Spleen (tissue), 11 donors: ENCODE results near the gene CD9. TPM values are rescaled to one million over a fixed set of nuclear protein-coding genes. Genes with fewer than 3 reads are reported as not detected.

Experiments used
- DNase-seq: peaks from one replicate; pipeline ENCODE4 v3.0.0-alpha.2; 2020
- H3K27ac ChIP-seq, 8 donors: fragments of 200-600 bp; sonication (generic) in 7 of 8; 1 replicate in 4 of 8; 2 replicates in 4 of 8; pipeline versions ENCODE4 v1.5.0 to v1.8.0; 2016 to 2021; ENCODE audit warnings: inconsistent platforms in 4 of 8, mild to moderate bottlenecking in 4 of 8, moderate library complexity in 1 of 8
- H3K27me3 ChIP-seq, 7 donors: fragments of 200-600 bp; sonication (generic) in 6 of 7; replicated peaks in 1 of 7; 1 replicate in 4 of 7; 2 replicates in 3 of 7; pipeline versions ENCODE4 v1.5.0 to v1.8.0; 2016 to 2021; ENCODE audit warnings: inconsistent platforms in 3 of 7, mild to moderate bottlenecking in 1 of 7
- H3K36me3 ChIP-seq, 6 donors: fragments of 200-600 bp; sonication (generic) in 5 of 6; 1 replicate in 4 of 6; 2 replicates in 2 of 6; pipeline versions ENCODE4 v1.5.0 to v1.8.0; 2016 to 2021; ENCODE audit warnings: inconsistent platforms in 2 of 6
- H3K4me1 ChIP-seq, 6 donors: fragments of 200-600 bp; sonication (generic) in 5 of 6; 1 replicate in 3 of 6; 2 replicates in 3 of 6; pipeline versions ENCODE4 v1.5.0 to v1.8.0; 2016 to 2021; ENCODE audit warnings: inconsistent platforms in 3 of 6
- H3K4me3 ChIP-seq, 8 donors: fragments of 200-600 bp; sonication (generic) in 7 of 8; 1 replicate in 4 of 8; 2 replicates in 4 of 8; pipeline versions ENCODE4 v1.5.0 to v1.8.0; 2016 to 2021; ENCODE audit warnings: inconsistent platforms in 4 of 8, mild to moderate bottlenecking in 4 of 8, moderate library complexity in 2 of 8
- H3K9me3 ChIP-seq, 8 donors: fragments of 200-600 bp; sonication (generic) in 7 of 8; 1 replicate in 4 of 8; 2 replicates in 4 of 8; pipeline versions ENCODE4 v1.5.0 to v1.8.0; 2016 to 2021; ENCODE audit warnings: inconsistent platforms in 4 of 8
- CTCF ChIP-seq, 11 experiments: fragments of 200-600 bp in 7 of 11; fragments of 450-650 bp in 4 of 11; sonication (generic) in 4 of 11; IDR thresholded peaks in 8 of 11; conservative IDR thresholded peaks in 3 of 11; 1 replicate in 7 of 11; 2 replicates in 4 of 11; pipeline versions ENCODE4 v1.4.0 to v1.8.0; 2016 to 2021; ENCODE audit warnings: antibody characterized with exemption in 11 of 11, inconsistent platforms in 4 of 11, mild to moderate bottlenecking in 1 of 11
- POLR2A ChIP-seq, 3 donors: fragments of 450-650 bp; IDR thresholded peaks; one replicate each; pipeline ENCODE4 v1.5.1; 2017; ENCODE audit warnings: antibody characterized with exemption in 3 of 3, mild to moderate bottlenecking in 1 of 3
- POLR2AphosphoS5 ChIP-seq, 3 donors: sonication (generic); formaldehyde crosslinking; IDR thresholded peaks; one replicate each; pipeline ENCODE4 v1.5.1; 2017; ENCODE audit warnings: antibody characterized with exemption in 3 of 3
- WGBS, 5 donors: extraction: QIAGEN DNeasy Blood & Tissue Kit in 3 of 5; methylation state at CpG; one replicate each; pipeline versions ENCODE4 v1.1.5 to v1.1.7; 2013 to 2018; 5-methylcytosine and 5-hydroxymethylcytosine counted together
- intact Hi-C: fragments of 100-400 bp; cut with DNase I; formaldehyde crosslinking; loops from one replicate; pipeline ENCODE4 v1.15.0; 2023; ENCODE audit warnings: low total_unique reads
- polyA plus RNA-seq, 3 donors: library from polyadenylated mRNA; stranded (reverse); fragments of 200-250 nt; gene quantifications; one replicate each; pipeline ENCODE4 v1.2.1, GENCODE V29; 2013
- total RNA-seq, 7 donors: library from RNA; depleted of rRNA in 3 of 7; stranded (reverse); fragments of >200 nt in 3 of 7; fragmentation: NEBNext Ultra II Directional in 4 of 7; extraction: Animal tissue kit (Norgen Biotek cat#: 25700) in 4 of 7; gene quantifications; one replicate each; pipeline versions ENCODE4 v1.1.0 to v1.2.1, GENCODE V29; 2016 to 2021
- donor health status: healthy with polysubstance abuse.
- donor health status: DM: no; HTN: no; CAD: no; lungs with moderate emphysema.
- donor health status: DM: no; HTN: no; CAD: no.
- donor health status: Bipolar disorder and iron deficiency.
- donor health status: healthy.
- donor health status: DM: no; HTN: no; CAD: no.
- donor health status: DM: yes; HTN: yes; CAD: no.

The CD9 gene
- total and polyA plus RNA-seq, 10 donors: 16.2 to 113 (median 68.9) TPM

GRCh38 chr12:6250343-6250742 lies 50.1 kb downstream of the CD9 start:
- Histone ChIP-seq H3K36me3 (no peaks in the 10 kb centered on the region), H3K4me3 (no peak overlapping the region), H3K9me3 (peaks cover 0 to 8% (median 0%) of the 10 kb centered on the region in 8 donors), H3K27ac (no peak overlapping the region), H3K4me1 (no peaks in the 10 kb centered on the region), H3K27me3 (peaks cover 0 to 6% (median 0%) of the 10 kb centered on the region in 7 donors)
- 68 to 83% (median 72%) methylated on average over 5 of the region's 5 CpGs for WGBS, 5 donors
- intact Hi-C loops: no loop called here
- no peak for TF ChIP-seq POLR2A (IDR thresholded peaks at IDR 0.05)
- TF ChIP-seq CTCF (IDR thresholded peaks at IDR 0.05 in 8 of 11, conservative IDR thresholded peaks at IDR 0.05 in 3 of 11): no peak
- TF ChIP-seq POLR2AphosphoS5 (IDR thresholded peaks at IDR 0.05): no peak
- DNase-seq: no peak

GRCh38 chr12:6253278-6253677 lies 53.1 kb downstream of the CD9 start:
- 84 to 94% (median 89%) methylated on average over 6 of the region's 6 CpGs for WGBS, 5 donors
- peaks cover 0 to 6% (median 0%) of the 10 kb centered on the region in 7 donors for H3K27me3 ChIP-seq
- H3K27ac ChIP-seq: no peak overlapping the region
- no peak for TF ChIP-seq POLR2AphosphoS5 (IDR thresholded peaks at IDR 0.05)
- no peak for TF ChIP-seq CTCF (IDR thresholded peaks at IDR 0.05 in 8 of 11, conservative IDR thresholded peaks at IDR 0.05 in 3 of 11)
- no peak for TF ChIP-seq POLR2A (IDR thresholded peaks at IDR 0.05)
- no peaks in the 10 kb centered on the region for H3K36me3 ChIP-seq
- no peak overlapping the region for H3K4me3 ChIP-seq
- H3K9me3 ChIP-seq: no peaks in the 10 kb centered on the region
- no peak for DNase-seq
- no peaks in the 10 kb centered on the region for H3K4me1 ChIP-seq
- intact Hi-C loops: no loop called here

- Histone ChIP-seq H3K4me1 (no peaks in the 10 kb centered on the region), H3K27ac (no peak overlapping the region), H3K36me3 (no peaks in the 10 kb centered on the region), H3K9me3 (no peaks in the 10 kb centered on the region), H3K4me3 (no peak overlapping the region), H3K27me3 (peaks cover 0 to 6% (median 0%) of the 10 kb centered on the region in 7 donors)
- TF ChIP-seq POLR2A (IDR thresholded peaks at IDR 0.05) (no peak), CTCF (IDR thresholded peaks at IDR 0.05 in 8 of 11, conservative IDR thresholded peaks at IDR 0.05 in 3 of 11) (no peak), POLR2AphosphoS5 (IDR thresholded peaks at IDR 0.05) (no peak)
- WGBS, 5 donors: 87 to 95% (median 90%) methylated on average over 8 of the region's 8 CpGs
- intact Hi-C loops: no loop called here
- peak; percentile 41 for DNase-seq
Measured at GRCh38 chr12:6254491-6254890, 54.3 kb downstream of the CD9 start.

GRCh38 chr12:6257007-6257406 lies 56.8 kb downstream of the CD9 start:
- WGBS, 5 donors: 90 to 97% (median 94%) methylated on average over 6 of the region's 6 CpGs
- no peak overlapping the region for H3K27ac ChIP-seq
- no peak overlapping the region for H3K4me3 ChIP-seq
- TF ChIP-seq CTCF (IDR thresholded peaks at IDR 0.05 in 8 of 11, conservative IDR thresholded peaks at IDR 0.05 in 3 of 11): no peak
- no peak for TF ChIP-seq POLR2AphosphoS5 (IDR thresholded peaks at IDR 0.05)
- no peak for TF ChIP-seq POLR2A (IDR thresholded peaks at IDR 0.05)
- no peaks in the 10 kb centered on the region for H3K36me3 ChIP-seq
- DNase-seq: no peak
- no peaks in the 10 kb centered on the region for H3K27me3 ChIP-seq
- intact Hi-C loops: no loop called here
- H3K9me3 ChIP-seq: no peaks in the 10 kb centered on the region
- H3K4me1 ChIP-seq: no peaks in the 10 kb centered on the region
